NCI-H1105 treated with DMSO at 0.1 percent for 48 hours (cell line): ENCODE measurements around the gene CD8B.
"Not testable (repeated sequence)": the region's sequence is repeated elsewhere in the genome, so short reads cannot be mapped to it uniquely, and the experiment has no call there.

ENCODE experiments used
- DNase-seq: peaks from one replicate; lab custom pipeline; 2025; lab: John Stamatoyannopoulos, UW

CD8B gene

DNA sequence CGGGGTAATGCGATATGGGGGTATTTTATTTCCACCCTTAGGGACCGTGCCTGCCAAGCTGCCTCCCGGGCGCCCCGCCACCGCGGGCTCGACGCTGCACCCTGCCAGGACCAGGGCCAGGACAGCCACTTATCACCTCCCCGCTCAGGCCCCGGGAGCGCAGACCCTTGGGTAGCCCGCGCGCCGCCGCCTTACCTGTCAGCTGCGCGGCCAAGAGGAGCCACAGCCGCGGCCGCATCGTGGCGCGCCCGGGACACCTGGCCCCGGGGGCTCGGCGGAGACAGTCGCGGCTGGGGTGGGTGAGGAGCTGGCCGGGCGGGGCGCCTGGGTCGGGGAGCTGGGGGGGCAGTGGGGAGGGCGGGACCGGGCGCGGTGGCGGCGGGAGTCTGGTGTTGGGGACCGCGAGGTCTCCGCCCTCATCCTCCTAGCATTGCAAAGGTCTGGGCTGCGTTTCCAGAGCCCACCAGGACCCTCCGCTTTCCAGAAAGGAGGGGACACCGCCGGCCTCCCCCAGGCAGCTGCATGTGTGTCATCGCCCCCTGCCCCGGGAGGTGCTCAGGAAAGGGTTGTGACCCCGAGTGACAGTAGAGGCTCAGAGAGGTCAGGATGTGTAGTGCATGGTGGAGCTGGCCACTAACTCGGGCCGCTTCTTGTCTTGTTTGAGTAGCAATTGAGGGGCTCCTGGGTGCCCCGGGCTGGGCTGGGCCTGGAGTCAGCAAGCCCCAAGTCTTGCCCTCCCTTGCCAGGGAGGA is at the start of gene CD8B:
Gene CD8B, minus strand, starts transcription at position 259 of the 752 bp plus-strand sequence. Its CDS starts 21 bp downstream, at position 238.
- DNase-seq = not testable (repeated sequence)

DNA sequence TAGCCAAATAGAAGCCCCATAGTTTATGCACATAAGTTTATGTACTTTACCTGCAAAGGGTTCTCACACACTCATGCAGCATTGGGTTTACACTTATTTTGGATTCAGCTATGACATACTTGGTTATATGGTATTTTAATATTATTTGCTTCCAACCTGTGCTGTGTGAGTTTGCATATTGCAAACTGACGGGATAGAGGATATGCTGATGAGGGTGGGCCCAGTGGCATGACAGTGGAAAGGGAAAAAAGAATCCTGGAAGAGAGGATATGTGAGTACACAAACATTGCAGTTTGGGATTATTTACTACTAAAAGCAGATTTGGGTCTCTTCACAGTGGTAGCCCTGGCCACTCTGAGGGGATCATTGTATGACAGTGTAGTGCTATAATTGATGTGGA is 44.2 kb upstream of the CD8B start:
- not testable (repeated sequence) for DNase-seq

DNA sequence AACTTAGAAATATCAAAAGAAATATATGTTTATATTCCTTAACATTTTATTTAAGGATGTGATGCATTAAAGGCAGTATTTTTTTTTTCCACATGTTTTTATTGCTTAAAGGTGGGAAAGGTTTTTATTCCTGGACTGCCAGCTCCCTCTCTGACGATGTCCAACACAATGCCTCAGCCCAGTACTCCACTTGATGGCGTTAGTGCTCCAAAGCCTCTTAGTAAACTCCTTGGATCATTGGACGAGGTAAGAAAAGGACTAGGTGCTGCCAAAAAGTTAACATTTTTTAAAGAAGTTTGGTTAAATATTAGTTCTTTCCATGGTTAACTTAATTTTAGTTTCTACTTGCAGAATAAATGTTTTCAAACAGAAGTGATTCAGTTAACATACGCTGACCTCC is 39.0 kb upstream of the CD8B start:
- DNase-seq = not testable (repeated sequence)

DNA sequence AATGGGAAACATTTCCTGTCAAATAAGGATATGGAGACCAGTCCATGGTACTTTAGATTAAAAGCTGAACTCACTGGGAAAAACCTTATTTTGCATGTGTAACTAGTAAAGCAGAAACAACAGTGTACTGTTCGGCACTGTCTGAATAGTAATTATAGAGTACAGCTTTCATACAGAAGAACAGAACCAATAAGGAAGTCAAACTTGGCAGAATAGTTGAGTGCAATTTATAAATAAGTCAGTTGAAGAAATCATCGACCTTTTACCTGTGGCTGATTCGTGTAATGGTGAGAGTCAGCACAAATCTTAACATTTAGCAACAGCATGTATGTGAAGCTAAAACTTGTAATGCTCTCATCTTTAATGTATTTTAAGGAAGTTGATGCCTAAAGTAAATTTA is 24.3 kb upstream of the CD8B start:
- DNase-seq = not testable (repeated sequence)

DNA sequence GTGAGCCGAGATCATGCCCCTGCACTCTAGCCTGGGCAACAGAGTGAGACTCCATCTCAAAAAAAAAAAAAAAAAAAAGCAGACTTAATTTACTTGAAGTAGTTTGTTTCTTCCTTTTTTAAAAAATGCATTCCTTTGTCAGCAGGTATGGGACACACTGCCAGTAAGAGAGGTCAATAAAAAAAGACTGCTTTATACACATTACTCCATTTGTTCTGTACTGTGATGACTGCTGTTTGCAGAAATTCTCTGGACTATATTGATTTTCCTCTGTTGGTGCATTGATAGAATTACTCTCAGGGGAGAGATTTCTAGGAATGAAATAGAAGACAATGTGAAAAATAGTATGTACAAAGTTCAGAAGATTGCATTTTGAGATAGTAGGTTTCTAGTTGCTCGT is 21.2 kb upstream of the CD8B start:
- DNase-seq = not testable (repeated sequence)

DNA sequence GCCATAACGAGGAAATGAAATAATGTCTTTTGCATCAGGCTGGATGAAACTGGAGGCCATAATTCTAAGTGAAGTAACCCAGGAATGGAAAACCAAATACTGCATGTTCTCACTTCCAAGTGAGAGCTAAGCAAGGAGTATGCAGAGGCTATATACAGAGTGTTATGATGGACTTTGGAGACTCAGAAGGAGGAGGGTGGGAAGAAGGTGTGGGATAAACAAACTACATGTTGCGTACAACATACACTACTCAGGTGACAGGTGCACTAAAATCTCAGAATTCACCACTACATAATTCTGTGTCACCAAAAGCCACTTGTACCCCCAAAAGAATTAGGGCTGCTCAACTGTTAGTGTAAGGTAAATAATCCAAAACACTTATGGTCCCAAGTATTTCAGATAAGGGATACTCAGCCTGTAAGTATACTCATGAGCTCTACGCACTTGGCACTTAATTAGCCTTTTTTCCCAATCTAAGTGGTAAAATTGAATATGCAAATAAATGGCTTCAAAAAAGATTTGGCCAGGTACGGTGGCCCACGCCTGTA is 20.5 kb upstream of the CD8B start:
- DNase-seq = not testable (repeated sequence)

DNA sequence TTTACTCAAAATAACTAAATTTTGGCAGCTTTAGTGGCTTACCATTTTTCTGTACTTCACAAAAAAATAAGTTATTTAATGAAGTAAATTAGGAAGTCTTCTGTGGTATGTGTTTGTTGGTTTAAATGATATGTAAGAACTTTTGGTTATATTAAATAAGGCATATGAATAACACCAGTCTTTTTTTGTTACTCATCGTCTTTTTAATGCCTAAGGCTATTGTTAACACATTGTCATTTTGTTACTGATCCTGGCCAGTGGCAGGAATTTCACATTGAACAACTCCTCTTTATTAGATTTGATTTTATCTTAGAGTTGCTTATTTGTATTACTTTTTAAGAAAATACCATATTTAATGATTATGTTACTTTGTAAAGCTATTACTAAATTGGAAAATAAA is 17.3 kb upstream of the CD8B start:
- DNase-seq = not testable (repeated sequence)

DNA sequence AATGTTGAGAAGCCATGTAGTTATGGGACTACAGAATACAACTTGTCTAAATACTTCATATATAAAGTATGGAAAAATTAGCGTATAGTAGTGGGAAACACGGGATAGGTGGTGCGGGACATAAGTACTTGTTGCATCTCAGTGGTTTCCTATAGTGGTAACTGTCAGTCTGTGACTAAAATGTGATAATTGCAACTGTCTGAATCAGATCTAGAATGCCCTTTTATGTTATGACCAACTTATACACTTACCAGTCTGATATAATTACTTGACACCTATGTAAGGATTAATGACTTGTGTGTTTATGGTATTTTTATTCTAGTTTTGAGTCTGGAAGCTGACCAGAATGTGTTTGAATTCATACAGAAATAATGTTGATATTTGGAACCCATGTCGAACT is 9.3 kb upstream of the CD8B start:
- DNase-seq = not testable (repeated sequence)

DNA sequence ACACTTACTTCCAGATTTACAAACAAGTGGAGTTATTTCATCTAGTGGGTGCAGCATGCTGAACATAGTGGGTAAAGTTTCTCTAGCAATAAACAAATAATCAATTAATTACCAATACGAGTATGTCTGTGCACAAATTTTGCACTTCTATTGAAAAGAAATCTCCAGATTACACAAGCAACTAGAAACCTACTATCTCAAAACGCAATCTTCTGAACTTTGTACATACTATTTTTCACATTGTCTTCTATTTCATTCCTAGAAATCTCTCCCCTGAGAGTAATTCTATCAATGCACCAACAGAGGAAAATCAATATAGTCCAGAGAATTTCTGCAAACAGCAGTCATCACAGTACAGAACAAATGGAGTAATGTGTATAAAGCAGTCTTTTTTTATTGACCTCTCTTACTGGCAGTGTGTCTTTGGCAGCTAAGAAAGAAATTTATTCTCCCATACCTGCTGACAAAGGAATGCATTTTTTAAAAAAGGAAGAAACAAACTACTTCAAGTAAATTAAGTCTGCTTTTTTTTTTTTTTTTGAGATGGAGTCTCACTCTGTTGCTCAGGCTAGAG is 7.3 kb upstream of the CD8B start:
- DNase-seq = not testable (repeated sequence)

DNA sequence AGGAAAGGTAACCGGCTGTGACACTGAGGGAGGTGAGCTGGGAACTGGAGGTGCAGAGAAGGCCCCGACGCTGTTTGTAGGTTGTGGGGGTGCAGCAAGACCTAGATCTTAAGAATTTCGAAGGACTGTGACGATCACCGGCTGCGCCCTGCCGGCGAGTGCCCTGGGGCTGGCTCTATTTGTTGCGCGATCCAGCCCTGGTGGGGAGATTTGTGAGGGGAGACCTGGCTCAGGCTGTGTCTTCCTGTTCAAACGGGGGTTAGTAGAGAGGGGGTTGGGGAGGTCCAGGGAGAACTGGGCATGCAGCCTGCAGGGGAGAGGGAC is 656 bp upstream of the CD8B start:
- not testable (repeated sequence) for DNase-seq

DNA sequence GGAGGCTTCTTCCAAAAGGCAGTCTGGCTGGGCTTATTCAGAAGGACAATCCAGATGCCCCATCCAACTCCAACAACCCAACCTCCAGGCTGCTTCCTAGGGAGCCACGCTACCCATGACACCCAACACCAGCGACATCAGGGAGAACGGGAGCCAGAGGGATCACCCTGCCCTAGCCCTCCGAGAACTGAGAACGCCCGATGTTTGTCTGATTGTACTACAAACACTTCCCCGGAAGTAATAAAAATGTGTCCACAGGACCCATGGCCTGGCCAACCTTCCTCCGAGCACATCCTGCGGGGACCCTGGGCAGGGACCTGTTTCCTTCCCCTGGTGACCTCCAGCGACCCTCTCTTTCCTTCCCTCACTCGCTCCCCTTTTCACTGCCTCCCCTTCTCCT is 511 bp downstream of the CD8B start:
- DNase-seq = not testable (repeated sequence)

DNA sequence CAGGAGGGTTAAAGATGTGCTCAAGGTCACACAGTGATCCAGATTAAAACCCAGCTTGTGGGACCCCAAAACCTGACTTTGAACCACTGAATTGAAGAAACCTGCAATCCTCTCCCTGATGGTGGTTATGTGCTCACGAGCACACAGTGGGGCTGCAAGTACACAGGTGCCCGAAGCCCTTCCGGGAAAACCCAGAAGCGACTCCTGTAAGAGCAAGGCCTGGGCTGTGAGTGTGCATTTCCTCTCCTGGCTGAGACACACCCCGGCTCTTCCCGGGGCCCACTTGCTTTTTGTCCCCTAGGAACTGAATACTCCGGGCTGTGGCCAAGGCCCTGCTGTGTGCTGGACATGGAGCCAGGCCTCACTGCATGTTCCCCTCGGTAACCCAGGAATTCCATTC is 1.1 kb downstream of the CD8B start:
- not testable (repeated sequence) for DNase-seq

DNA sequence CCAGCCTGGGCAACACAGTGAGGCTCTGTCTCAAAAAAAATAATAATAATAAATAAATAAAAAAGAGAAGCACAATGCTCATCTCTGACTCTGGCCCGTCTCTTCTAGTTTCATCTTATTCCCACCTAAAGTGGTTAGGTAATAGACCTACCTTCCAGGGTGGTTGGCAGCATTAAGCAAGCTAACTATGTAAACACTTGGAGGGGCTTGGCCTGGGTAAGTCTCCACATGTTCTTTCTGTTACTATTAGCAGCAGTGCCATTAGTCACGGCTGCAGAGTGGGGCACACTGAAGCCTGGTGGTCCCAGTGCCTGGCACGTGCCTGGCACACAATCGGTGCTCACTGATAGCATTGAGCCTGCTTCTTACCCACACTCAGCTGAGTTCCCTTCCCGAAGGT is 4.0 kb downstream of the CD8B start:
- DNase-seq = not testable (repeated sequence)

DNA sequence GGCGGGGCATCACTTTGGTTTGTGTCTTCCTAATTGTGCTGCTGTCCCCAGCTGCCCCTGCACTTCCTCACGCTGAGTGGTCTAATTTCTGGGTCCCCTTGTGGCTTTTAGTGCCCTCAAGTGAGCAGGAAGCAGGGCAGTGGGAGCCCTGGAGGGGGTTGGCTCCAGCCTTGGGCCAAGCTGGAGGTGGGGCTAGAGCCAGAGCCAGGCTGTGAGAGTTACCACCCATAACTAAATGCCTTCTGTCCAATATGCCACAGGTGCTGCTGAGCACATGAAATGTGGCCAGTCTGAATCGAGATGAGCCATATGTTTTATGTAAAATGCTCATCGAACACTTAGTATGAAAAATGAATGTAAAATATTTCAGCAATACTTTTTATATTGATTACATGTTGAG is 5.2 kb downstream of the CD8B start:
- DNase-seq = not testable (repeated sequence)

DNA sequence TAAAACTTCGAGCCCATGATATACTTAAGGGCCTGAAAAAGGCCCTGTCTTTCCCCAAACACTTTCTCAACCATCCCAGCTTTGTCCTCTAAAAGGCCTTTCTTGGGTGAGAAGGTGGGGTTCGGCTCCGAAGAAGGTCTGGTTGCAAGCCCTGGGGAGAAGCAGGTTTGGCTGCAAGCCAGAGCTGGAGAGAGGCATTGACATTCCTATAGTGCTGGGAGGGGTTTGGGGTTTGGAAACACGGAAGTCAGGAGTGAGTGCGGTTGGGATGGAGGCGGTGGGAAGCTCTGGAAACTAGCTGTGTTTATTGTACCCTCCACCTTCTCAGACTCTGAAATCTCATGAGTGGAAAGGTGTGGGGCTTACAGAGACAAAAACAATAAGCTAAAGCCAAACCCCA is 5.7 kb downstream of the CD8B start:
- not testable (repeated sequence) for DNase-seq

DNA sequence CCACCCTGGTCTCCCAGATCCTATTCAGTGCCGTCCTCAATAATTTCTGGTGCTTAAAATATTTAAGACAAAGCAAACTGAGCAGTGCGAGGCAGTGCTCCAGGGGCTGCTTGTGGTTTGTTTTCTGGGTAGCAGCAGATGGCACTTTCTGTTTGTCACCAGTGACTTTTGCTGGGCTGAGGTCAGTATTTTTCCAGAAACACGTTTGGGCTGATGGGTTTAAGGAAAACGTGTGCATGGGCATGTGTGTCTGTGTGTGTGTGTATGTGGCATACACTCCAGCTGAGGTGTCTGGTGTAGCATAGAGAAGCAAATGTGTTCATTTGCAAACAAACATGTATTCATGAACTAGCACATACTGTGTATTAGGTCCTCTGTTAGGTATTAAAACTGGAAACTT is 10.1 kb downstream of the CD8B start:
- not testable (repeated sequence) for DNase-seq

DNA sequence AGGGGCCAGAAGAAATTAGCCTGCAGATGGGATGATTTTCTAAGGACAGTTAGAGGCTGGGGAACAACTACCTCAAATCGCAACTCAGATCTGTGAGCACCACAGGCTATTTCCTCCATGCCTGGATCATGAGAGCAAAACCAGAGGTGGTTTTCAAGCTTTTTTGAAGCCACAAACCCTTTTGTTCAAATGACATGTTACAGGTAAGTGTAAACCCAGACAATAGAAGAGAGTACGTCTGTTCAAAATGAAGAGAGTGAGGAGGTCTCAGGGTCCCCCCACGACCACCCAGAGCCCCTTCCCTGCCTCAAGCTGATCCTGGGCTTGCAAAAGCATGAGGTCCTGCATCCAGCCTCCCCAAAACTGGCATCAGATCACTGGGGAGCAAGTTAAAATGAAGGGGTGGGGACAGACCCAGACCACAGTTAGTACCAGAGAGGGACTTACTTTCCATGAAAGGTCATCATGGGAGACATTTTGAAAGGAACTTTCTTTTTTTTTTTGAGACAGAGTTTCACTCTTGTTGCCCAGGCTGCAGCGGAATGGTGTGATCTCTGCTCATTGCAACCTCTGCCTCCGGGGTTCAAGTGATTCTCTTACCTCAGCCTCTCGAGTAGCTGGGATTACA is 19.0 kb downstream of the CD8B start:
- DNase-seq = not testable (repeated sequence)

DNA sequence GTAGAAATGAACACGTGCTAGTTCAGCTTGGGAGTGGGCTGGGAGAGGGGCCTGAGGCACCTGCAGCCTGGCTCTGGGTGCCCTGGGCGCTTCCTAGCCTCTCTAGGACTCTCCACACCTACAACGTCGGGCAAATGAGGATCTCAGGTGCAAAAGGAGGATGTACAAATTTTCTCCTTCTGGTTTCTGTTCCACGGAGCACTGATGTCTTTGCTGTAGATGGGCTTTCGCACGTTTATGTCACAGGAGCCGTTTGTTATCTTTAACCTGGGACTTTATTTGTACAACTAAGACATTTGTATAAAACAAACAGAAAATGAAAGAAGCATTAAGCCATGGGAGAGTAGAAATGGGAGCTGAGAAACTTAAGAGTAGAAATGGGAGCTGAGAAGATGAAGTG is 20.4 kb downstream of the CD8B start:
- DNase-seq = not testable (repeated sequence)

DNA sequence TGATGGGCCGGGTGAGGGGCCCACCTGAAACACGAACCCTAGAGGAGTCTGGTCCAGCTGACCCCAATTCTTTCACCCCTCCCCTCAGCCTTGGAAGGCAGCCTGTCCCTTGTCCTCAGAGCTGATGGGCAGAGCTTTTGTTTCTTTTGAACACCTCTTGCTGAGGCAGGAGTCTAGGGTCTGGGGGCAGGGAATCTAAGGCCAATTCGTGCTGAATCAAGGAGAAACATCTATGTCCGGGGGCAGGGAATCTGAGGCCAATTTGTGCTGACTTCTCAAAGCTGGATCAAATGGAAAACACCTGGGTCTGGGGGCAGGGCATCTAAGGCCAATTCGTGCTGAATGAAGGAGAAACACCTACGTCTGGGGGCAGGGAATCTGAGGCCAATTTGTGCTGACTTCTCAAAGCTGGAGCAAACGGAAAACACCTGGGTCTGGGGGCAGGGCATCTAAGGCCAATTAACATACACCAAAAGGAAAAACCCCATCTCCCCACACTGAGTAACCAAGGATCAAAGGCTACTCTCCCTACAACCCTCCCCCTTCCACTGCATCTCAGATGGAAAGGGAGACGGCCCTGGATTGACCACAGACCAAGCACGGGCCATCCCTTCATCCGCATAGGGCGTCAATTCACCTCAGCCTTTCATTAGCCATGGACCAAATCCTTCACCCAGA is 21.7 kb downstream of the CD8B start:
- DNase-seq = not testable (repeated sequence)

DNA sequence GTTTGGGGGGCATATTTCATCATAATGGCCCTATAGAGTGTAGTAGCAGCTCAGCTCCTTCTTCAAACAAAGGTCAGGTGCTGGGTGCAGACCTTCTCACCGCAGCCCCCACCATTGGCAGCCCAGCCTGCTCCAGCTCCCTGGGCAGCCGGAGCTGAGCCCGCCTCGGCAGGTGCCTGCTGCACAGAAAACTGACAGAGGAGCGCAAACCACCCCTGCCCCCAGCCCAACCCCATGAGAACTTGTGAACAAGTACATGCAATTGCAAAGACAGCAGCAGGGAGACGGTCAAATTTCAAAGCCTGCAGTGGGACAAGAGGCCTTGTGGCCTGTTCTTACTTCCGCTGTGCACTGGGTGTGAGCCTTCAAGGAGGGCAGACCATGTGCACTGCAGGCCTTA is 22.2 kb downstream of the CD8B start:
- DNase-seq = not testable (repeated sequence)

DNA sequence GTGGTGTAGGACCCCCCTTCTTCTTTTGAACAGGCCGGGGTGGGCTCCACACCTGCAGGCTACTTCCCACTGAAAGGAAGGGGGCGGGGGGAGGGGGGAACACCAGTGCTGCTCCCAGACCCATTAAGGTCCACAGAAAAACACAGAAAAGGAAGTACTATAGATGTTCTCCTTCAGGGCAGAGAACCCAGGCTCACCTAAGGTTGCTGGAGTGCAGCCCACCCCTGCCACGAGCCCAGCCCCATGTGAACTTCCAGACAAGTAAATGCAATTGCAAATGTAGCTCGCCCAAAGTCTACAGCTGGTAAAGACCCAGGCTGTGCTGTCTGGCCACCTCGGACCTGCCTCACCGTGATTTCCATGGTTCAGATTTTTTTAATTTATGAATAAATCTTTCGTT is 24.0 kb downstream of the CD8B start:
- not testable (repeated sequence) for DNase-seq

DNA sequence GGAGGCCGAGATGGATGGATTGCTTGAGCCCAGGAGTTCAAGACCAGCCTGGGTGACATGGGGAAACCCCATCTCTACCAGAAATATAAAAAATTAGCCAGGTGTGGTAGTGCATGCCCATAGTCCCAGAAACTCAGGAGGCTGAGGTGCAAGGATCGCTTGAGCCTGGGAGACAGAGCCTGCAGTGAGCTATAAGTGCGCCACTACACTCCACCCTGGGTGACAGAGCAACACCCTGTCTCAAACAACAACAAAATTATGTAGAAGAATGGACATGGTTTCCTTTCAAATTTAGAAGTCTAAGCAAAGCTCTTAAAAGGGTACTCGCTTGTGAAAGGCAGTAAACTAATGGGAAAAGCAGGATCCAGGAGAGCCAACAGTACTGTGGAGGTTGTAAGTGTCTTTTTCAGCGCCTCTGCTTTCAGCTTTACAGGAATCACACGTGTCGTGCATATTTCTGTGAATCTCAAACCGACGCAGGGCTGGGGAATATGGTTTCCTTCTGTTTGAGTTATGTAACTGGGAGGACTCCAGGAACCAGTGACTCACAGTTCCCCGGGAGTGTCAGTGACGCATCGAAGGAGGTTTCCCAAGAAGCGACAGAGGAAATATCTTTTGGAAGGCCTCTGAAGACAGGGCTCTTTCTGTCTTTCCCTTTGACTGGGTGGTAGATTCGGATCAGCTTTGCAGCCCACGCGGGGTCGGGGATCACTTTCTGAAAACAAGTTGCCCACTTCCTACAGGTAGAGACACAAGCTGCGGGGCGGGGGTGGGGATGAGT is 24.6 kb downstream of the CD8B start:
- not testable (repeated sequence) for DNase-seq
